NCI-H1436 (cell line): ENCODE results near the gene GINS2.

Experiments used
- DNase-seq: peaks from one replicate; lab custom pipeline; 2025; lab: John Stamatoyannopoulos, UW

Gene GINS2

DNA sequence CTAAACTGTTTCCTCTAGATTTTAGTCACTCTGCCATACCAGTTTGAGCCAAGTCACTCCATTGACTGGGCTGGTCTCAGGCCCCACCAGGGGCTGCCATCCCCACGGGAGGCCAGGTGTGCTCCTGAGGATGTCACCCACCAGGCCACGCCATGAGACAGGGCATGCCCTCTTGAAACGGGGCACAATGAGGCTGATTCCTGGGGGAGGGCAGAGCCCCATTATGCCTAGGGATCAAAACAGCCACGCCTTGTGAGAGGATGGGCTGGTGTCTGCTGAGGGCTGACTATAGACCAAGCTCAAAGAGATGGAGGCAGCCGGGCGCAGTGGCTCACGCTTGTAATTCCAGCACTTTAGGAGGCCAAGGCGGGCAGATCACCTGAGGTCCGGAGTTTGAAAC is 21.5 kb downstream of the GINS2 start:
- no peak for DNase-seq

DNA sequence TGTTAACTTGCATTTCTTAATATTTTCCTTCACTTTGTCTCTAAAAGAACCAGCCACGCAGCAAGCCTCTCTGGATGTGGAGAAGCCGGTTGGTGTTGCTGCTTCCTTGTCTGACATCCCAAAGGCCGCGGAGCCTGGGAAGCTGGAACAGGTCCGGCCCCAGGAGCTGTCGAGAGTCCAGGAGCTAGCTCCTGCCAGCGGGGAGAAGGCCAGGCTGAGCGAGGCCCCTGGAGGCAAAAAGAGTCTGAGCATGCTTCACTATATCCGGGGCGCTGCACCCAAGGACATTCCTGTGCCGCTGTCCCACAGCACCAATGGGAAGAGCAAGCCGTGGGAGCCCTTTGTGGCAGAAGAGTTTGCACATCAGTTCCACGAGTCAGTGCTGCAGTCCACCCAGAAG is 22.8 kb downstream of the GINS2 start:
- DNase-seq, result no peak

DNA sequence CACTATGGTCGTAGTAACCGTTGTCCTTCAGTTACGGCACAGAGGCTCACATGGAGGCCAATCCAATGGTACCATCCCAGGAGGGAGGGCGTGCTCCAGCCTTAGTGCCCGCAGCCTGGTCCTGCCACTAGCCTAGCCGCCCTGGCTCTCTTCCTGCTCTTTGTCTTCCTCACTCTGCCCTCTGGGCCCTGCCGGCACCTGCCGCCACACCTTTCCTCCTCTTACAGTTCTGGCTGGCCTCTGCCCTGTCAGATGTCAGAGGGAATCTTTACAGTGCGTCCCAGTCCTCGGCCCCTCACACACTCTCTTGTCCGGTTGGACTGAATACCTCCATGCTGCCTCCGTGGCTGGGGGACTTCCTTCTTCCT is 23.4 kb downstream of the GINS2 start:
- DNase-seq, result no peak

DNA sequence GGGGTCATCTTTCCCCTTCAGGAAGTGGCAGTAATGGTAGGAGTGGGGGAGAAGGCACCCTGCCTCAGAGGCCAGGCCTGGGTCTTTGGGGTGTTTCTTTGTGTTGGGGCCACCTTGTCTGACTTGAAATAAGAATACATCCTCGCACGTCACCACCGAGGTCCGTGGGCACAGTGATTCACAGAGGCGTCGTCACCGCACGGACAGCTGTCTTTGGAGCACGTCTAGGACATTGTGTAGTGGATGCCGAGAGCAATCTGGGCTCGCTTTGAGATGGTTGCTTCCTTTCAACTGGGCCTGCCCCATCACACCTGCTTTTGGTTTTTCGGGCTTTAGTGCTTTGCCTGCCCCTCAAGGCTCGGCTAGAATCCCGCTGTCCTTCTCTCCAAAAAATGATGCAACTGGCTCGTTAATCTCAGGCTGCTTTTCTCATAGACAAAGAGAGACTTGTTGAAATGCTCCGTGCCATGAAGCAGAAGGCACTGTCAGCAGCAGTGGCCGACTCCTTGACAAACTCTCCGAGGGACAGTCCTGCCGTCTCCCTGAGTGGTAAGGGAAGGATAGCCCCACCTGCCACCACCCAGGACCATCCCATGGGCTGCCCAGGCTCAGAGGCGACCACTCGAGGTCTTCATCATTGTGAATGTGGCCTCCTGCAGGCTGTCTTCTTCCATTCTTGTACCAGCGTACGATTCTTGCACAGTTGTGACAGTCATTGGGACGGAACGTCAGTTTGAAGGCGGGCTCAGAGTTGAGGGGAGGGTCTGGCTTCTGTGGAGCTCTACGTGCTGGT is 24.0 kb downstream of the GINS2 start:
- DNase-seq, result no peak

DNA sequence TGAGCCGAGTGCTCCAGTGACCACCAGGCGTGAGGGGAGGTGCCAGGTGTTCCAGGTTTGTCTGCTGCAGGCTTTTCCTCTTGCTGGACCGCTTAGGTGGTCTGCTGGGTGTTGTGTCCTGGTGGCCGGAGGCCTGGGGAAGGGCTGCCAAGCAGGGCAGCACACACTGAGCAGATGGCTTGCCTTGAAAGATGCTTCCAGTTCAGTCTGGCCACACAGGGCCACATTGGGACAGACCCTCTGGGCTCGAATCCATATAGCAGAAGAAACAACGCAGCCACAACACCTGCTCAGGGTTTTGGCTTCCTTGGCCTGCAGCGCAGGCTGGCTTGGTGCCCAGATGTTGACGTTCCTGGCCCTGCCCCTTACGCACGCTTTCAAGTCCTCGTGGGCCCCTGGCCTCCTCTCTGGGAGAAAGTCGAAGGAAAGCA is 24.8 kb downstream of the GINS2 start:
- DNase-seq, result peak; percentile 25

DNA sequence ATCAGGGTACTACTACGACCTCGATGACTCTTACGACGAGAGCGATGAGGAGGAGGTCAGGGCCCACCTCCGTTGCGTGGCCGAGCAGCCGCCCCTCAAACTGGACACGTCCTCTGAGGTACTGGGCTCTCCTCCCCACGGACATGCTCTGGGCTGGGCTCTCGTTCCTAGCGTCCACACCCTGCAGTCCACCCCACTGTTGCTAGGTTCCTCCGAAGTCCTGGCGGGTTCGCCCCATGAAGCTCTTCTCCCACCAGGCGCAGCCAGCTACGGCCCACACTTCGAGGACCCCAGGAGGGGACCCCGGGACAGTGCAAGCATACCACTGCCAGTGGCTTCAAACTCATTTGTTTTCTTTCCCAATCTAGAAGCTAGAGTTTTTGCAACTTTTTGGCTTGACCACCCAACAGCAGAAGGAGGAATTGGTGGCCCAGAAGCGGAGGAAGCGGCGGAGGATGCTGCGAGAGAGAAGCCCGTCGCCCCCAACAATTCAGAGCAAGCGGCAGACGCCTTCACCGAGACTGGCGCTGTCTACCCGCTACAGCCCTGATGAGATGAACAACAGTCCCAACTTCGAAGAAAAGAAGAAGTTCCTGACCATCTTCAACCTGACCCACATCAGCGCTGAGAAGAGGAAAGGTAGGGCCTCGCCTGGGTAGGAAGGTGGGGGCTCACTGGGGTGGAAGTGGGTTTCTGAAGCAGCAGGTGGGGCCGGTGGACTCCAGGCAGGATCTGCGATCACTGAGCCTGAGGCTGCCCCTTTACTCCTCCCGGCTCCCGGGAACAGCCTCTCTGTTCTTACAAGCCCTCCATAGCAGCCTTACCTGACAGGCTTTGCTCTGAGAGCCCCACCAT is 25.6 kb downstream of the GINS2 start:
- DNase-seq, result no peak

DNA sequence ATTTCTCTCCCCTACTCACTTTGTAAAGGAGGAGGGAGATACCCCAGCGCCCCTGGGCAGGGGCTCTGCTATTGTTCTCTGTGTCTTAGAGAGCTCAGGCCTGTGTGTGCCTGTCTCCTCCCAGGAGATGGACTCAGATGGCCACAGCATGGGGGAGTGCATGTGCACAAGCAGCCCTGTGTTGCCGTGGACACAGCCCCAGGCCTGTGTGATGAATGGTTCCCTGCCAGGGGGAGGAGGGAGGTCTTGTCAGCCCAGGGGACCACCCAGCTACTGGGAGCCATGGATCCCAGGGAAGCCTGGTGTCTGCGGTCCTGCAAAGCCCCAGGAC is 26.3 kb downstream of the GINS2 start:
- no peak for DNase-seq

DNA sequence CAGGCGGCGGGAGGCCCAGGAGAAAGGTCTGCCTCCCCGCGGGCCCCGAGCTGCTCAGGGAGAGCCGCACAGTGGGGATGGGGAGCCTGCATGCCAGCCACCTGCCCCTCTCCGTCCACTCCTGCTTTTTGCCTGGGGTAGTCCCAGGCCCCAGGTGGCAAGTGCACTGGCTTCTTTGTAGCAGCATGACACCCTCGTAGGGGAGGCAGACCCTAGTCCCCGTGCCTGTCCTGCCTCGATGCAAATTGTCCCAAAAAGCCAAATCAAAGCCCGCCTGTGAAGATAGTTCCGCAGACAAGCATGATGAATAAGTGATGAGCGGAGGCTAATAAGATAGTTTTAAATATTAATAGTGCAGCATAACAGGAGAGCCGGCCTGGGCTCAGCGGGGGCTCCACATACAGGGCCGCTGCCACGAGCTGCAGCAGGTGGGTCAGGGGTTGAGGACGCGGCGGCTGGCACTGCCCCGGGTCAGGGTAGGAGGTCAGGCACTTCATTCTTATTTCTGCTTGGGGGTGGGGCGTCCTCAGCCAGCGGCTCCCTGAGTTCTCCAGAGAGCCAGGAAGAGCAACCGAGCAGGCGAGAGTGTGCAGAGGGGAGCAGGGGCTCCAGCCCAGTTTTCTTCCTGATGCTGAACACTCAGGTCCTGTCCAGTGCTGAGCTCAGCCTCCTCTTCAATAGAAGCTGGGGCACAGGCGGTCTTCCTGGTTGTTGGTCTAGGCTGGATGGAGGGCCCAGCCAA is 26.8 kb downstream of the GINS2 start:
- no peak for DNase-seq

DNA sequence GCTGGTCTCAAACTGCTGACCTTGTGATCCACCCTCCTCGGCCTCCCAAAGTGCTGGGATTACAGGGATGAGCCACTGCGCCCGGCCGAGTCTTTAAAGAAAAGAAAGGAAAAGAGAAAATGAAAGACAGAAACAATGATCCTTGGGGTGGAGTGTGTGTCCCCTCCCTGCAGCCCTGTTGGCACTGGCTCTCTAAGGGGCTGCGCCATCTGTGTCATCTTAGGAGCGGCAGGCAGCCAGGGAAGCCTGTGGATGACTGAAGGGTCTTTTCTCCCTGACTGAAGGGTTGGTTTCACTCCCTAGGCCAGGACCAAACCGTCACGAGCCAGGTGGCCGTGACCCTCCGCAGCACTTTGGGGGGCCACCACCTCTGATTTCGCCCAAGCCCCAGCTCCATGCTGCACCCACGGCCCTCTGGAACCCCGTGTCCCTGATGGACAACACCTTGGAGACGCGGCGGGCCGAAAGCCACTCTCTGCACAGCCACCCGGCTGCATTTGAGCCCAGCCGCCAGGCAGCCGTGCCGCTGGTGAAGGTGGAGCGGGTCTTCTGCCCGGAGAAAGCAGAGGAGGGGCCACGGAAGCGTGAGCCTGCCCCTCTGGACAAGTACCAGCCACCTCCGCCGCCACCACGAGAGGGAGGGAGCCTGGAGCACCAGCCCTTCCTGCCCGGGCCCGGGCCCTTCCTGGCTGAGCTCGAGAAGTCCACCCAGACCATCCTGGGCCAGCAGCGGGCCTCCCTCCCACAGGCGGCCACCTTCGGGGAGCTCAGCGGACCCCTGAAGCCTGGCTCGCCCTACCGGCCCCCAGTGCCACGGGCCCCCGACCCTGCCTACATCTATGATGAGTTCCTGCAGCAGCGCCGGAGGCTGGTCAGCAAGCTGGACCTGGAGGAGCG is 27.7 kb downstream of the GINS2 start:
- DNase-seq, result no peak

DNA sequence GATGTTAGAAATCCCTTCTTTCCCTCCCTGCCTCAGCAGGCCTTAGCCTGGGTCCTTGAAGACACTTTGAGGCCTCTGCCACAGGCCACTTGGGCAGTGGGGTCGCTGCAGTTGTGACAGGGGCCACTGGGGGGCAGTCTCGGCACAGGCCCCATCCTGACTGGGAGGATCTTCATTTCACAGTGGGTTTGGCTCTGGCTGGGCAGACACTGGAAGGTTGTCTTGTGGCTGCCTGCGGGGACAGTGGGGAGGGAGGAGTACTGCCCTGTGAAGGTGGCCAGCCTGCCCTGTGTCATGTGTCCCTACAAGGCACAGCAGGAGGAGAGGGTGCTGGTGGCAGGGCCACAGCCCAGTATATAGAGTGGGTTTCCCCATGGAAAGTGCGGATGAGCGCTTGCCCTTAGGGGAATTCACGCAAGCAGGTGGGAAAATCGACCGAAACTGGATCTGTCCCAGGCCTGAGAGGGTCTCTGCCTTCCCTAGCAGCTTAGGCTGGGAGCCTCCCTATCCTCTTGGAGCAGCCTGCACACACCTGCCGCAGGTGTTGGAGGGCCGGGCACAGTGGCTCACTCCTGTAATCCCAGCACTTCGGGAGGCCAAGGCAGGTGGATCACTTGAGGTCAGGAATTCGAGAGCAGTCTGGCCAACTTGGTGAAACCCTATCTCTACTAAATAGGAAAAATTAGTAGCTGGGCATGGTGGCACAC is 28.8 kb downstream of the GINS2 start:
- peak; percentile 28 for DNase-seq

DNA sequence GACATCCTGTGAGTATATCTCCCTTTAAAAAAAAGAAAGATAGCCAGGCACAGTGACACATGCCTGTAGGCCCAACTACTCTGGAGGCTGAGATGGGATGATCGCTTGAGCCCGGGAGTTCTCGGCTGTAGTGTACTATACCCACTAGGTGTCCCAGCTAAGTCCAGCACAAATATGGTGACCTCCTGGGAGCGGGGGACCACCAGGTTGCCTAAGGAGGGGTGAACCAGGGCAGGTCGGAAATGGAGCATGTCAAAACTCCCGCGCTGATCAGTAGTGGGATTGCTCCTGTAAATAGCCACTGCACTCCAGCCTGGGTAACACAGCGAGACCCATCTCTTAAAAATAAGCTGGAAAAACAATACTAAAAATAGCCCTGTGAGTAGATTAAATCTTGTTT is 29.4 kb downstream of the GINS2 start:
- no peak for DNase-seq

DNA sequence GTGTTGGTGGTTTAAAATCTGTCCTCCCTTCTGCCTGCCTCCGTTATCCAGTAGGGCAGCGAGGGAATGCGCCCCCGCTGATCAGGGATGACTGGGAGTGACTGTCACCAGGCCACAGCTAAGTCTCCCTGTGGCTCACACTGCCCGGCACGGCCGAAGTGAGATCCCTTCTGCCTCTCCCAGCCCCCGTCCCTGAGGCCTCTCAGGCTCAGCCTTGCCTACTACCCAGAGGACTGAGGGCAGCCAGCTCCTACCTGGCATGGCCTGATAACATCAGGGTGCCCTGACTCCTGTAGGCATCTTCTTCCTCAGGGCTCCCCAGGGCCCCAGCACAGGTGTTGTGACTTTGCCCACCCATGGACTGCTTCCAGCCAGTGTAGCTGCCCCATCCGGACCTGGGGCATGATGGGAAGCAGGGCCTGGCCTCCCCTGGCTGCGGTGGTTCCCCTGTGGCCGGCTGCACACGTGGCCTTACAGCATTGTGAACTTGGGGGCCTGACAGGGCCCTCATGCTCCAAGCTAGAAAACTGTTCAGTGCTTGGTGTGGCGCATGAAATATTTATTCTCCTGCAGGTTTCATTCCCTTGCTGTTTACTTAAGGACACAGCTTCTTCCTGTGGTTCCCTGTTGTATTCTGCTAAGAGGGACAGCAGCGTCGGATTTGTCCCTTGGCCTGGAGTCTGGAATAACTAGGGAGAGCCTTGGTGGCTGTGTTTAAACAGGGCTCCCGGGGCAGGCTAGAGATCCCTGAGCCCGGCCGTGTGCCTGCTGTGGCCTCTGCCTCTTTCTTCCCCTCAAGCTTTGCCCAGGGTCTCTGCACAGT is 30.0 kb downstream of the GINS2 start:
- no peak for DNase-seq

DNA sequence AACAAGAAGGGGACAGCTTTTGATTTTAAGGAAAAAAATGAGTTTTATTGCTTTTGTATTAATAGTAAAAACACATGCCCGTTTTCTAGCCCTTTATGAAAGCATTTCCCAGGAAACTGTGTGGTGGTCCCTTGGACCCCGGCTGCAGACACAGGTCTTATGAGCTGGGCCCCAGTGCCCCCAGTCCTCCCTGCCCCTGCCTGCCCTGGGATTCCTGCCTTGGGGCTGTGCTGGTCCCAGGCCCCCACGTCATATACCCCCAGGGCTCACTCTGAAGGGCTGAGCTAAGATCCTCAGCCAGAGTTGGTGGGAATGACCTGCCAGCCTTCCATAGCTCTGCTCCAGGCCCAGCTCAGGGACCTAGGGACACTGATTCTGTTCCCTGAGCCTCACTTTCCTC is 30.8 kb downstream of the GINS2 start:
- no peak for DNase-seq

DNA sequence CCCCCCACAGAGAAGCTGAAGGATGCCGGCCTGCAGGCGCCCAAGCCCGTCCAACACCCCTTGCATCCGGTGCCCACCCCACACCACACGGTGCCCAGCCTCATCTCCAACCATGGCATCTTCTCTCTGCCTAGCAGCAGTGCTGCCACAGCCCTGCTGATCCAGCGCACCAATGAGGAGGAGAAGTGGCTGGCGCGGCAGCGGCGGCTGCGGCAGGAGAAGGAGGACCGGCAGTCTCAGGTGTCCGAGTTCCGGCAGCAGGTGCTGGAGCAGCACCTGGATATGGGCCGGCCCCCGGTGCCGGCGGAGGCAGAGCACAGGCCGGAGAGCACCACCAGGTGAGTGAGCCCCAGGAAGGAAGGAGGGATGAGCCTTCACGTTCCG is 31.5 kb downstream of the GINS2 start:
- no peak for DNase-seq

DNA sequence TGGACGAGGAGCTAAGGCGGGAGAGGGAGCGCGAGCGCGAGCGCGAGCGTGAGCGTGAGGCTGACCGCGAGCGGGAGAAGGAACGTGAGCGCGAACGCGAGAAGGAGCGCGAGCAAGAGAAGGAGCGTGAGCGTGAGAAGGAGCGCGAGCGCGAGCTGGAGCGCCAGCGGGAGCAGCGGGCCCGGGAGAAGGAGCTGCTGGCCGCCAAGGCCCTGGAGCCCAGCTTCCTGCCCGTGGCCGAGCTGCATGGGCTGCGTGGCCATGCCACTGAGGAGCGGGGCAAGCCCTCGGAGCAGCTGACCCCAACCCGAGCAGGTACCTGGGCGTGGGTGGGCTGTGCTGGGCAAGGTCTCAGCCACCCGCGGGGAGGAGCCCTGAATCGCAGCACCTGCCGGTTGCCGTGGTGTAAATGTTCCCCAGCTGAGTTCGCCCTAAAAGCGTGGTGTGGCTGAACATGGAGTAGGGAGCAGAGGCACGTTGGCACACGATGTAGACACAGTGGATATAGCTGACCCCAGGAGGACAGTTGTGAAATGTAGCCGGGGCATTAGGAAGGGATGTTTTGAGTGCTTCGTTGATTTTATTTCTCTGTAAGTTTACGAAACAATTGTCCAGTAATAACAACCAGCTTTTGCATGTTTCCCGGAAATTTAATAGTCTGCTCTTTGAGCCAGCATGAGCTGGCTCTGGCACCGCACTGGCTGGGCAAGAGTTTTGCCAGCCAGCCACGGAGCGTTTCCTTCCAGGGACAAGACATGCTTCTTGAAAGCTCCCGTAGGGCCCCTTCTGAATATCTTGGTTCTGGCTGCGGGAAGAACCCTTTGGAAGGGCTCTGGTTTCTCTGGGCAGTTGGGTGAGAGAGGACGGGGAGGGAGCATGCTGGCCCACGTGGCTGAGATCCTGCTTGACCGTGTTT is 32.1 kb downstream of the GINS2 start:
- no peak for DNase-seq

DNA sequence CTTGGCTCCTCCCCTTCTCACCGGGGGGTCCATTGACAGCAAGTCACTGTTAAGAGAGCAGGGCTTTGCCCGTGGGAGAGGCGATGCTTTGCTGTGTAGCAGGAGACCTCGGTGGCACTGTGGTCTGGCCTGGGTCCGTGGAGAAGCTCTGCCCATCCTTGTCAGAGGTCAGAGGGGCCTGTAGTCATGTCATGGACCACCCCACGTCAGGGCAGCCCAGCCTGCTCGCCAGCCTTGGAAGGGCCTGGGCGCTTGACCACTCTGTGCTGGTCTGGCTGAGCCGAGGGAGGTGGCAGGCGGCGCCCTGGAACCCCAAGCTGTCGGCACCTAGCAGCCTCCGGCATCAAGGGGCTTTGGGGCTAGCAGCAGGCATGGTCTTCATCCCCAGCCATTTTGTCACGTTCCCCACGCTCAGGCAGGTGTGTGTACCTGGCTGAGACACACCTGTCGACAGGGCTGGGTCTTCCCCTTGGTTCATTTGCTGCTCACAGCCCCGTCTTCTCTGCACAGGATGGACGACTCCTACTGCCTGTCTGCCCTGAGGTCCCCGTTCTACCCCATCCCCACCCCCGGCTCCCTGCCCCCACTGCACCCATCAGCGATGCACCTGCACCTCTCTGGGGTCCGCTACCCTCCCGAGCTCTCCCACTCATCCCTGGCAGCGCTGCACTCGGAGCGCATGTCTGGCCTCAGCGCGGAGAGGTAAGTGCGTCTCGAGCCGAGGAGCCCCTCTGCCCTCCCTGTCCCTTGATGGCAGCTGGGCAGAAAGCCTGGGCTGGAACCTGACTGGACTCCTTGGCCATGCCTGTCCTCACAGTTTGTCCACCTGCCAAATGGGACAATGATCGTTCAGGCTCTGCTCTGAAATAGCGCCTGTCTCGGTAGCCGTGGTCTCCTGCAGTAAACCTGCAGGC is 33.3 kb downstream of the GINS2 start:
- DNase-seq, result no peak

DNA sequence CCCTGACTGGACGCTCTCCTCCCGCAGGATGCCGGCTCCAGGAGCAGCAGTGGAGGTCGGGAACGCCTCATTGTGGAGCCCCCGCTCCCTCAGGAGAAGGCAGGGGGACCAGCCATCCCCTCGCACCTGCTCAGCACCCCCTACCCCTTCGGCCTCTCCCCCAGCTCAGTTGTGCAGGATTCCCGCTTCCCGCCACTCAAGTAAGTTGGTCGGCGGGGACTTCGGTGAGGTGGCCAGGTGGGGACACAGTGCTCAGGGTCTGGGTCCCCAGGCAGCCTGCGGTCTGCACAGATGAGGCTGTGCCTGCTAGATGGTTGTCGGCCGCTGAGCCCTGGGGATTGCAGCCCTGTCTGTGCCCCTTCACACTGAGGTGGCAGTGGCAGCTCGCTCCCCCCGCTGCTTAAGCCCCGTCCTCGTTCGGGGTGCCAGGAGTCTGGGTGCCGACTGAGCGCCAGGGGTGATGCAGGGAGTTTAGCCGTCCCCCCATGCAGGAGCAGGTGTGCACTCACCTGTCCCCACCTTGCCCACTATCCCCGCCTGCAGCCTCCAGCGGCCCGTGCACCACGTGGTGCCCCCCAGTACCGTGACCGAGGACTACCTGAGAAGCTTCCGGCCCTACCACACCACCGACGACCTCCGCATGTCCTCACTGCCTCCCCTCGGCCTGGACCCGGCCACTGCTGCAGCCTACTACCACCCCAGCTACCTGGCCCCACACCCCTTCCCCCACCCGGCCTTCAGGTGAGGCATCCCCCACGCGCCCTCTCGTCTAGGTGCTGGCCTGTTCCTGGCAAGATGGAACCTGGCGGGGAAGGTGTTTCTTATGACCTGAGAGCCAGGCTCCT is 34.3 kb downstream of the GINS2 start:
- no peak for DNase-seq
